Stomach (tissue), 4 donors: ENCODE data around the gene ATG10.

ENCODE experiments used
- CTCF ChIP-seq, 7 experiments: fragments of 450-650 bp in 4 of 7; fragments of 200-600 bp in 3 of 7; sonication (generic) in 3 of 7; IDR thresholded peaks; one replicate each; pipeline ENCODE4 v1.5.1; 2016 to 2019; ENCODE audit warnings: antibody characterized with exemption in 7 of 7, control low read depth in 2 of 7, mild to moderate bottlenecking in 1 of 7
- POLR2A ChIP-seq, 4 donors: fragments of 450-650 bp; IDR thresholded peaks; one replicate each; pipeline ENCODE4 v1.6.1; 2016; ENCODE audit warnings: antibody characterized with exemption in 4 of 4, control low read depth in 2 of 4, mild to moderate bottlenecking in 1 of 4, moderate library complexity in 1 of 4
- POLR2AphosphoS5 ChIP-seq, 3 donors: sonication (generic); formaldehyde crosslinking; IDR thresholded peaks; one replicate each; pipeline ENCODE4 v1.6.1; 2016; ENCODE audit warnings: antibody characterized with exemption in 3 of 3

GRCh38 chr5:82150559-82150958 lies 178.7 kb downstream of the ATG10 start:
- no peak for TF ChIP-seq CTCF (IDR thresholded peaks at IDR 0.05)
- TF ChIP-seq POLR2A (IDR thresholded peaks at IDR 0.05): no peak
- TF ChIP-seq POLR2AphosphoS5 (IDR thresholded peaks at IDR 0.05): no peak
